Right forelimb (tissue), 1 donor: ENCODE measurements around the gene RNU1-1.
"Not testable (repeated sequence)": the region's sequence is repeated elsewhere in the genome, so short reads cannot be mapped to it uniquely, and the experiment has no call there.

Source experiments
- DNase-seq: peaks from one replicate; pipeline ENCODE4 v3.0.0-alpha.2; 2018

Gene RNU1-1

GRCh38 chr1:16521288-16521583, 7.2 kb upstream of the RNU1-1 start:
- DNase-seq, result no peak

GRCh38 chr1:16520435-16521287, 6.6 kb upstream of the RNU1-1 start:
- DNase-seq, result peak; percentile 41

- not testable (repeated sequence) for DNase-seq
Measured at GRCh38 chr1:16519255-16519951, 5.3 kb upstream of the RNU1-1 start.

- DNase-seq, result not testable (repeated sequence)
Measured at GRCh38 chr1:16518913-16519254, 4.8 kb upstream of the RNU1-1 start.

GRCh38 chr1:16516694-16517410, 2.8 kb upstream of the RNU1-1 start:
- DNase-seq, result not testable (repeated sequence)

- peak; percentile 62 for DNase-seq
Measured at GRCh38 chr1:16513412-16514106, 526 bp downstream of the RNU1-1 start.

- not testable (repeated sequence) for DNase-seq
Measured at GRCh38 chr1:16512624-16513411, 1.3 kb downstream of the RNU1-1 start.

GRCh38 chr1:16511926-16512325, 2.2 kb downstream of the RNU1-1 start:
- not testable (repeated sequence) for DNase-seq

GRCh38 chr1:16508861-16509445, 5.1 kb downstream of the RNU1-1 start:
- DNase-seq, result not testable (repeated sequence)

GRCh38 chr1:16506364-16507136, 7.5 kb downstream of the RNU1-1 start:
- not testable (repeated sequence) for DNase-seq

- not testable (repeated sequence) for DNase-seq
Measured at GRCh38 chr1:16505870-16506269, 8.2 kb downstream of the RNU1-1 start.

GRCh38 chr1:16503494-16503893, 10.6 kb downstream of the RNU1-1 start:
- DNase-seq, result no peak

- not testable (repeated sequence) for DNase-seq
Measured at GRCh38 chr1:16501446-16501845, 12.6 kb downstream of the RNU1-1 start.

GRCh38 chr1:16500975-16501374, 13.1 kb downstream of the RNU1-1 start:
- not testable (repeated sequence) for DNase-seq

GRCh38 chr1:16500466-16500865, 13.6 kb downstream of the RNU1-1 start:
- not testable (repeated sequence) for DNase-seq

- DNase-seq, result peak; percentile 95
Measured at GRCh38 chr1:16498573-16499413, 15.3 kb downstream of the RNU1-1 start.

GRCh38 chr1:16498047-16498446, 16.0 kb downstream of the RNU1-1 start:
- DNase-seq, result not testable (repeated sequence)

GRCh38 chr1:16497474-16497904, 16.6 kb downstream of the RNU1-1 start:
- DNase-seq, result not testable (repeated sequence)

- DNase-seq, result not testable (repeated sequence)
Measured at GRCh38 chr1:16493731-16494130, 20.4 kb downstream of the RNU1-1 start.

GRCh38 chr1:16492937-16493336, 21.1 kb downstream of the RNU1-1 start:
- not testable (repeated sequence) for DNase-seq
